H1 (cell line): ENCODE results near the gene DCK. TPM values are rescaled to one million over a fixed set of nuclear protein-coding genes. Genes with fewer than 3 reads are reported as not detected.

ENCODE experiments used
- CTCF ChIA-PET: fragments of 300-600 bp; sonication (Branson Sonifier 250); formaldehyde crosslinking; loops from one replicate; lab custom pipeline; 2021; ENCODE audit not compliant: partially characterized antibody; lab: Charles Lee
- POLR2A ChIA-PET: fragments of 300-600 bp; sonication (Branson Sonifier 250); formaldehyde crosslinking; loops from one replicate; lab custom pipeline; 2021; ENCODE audit warnings: inconsistent platforms; ENCODE audit not compliant: partially characterized antibody; lab: Charles Lee
- DNase-seq, 2 experiments: peaks; one replicate each; pipeline versions ENCODE4 v3.0.0 to v3.0.0-alpha.2; 2010 to 2022; ENCODE audit warnings: low spot score in 2 of 2, low read depth in 1 of 2, mixed read lengths in 1 of 2
- FAIRE-seq: peaks from 2 replicates; lab custom pipeline; 2011; peaks lifted over from hg19 to GRCh38; lab: Jason Lieb, UNC
- H2AFZ ChIP-seq: 2 replicates; pipeline ENCODE4 v1.8.1; 2012; ENCODE audit warnings: low read length, inconsistent platforms
- H2AK5ac ChIP-seq: 2 replicates; pipeline ENCODE4 v1.6.1; 2013; ENCODE audit warnings: low read depth, low read length
- H2BK120ac ChIP-seq: replicated peaks from 2 replicates; pipeline ENCODE3; 2013; ENCODE audit warnings: low read depth, low read length, inconsistent platforms
- H2BK12ac ChIP-seq: 2 replicates; pipeline ENCODE4 v1.6.1; 2013; ENCODE audit warnings: low read depth, low read length
- H2BK15ac ChIP-seq: 2 replicates; pipeline ENCODE4 v1.6.1; 2013; ENCODE audit warnings: low read length
- H2BK20ac ChIP-seq: 2 replicates; pipeline ENCODE4 v1.6.1; 2013; ENCODE audit warnings: low read length
- H2BK5ac ChIP-seq: 2 replicates; pipeline ENCODE4 v1.6.1; 2013; ENCODE audit warnings: low read depth, low read length
- H3K14ac ChIP-seq: 2 replicates; pipeline ENCODE4 v1.6.1; 2013; ENCODE audit warnings: inconsistent platforms; ENCODE audit not compliant: insufficient read length
- H3K18ac ChIP-seq: 2 replicates; pipeline ENCODE4 v1.6.1; 2013; ENCODE audit warnings: low read length; ENCODE audit errors: extremely low read depth
- H3K23ac ChIP-seq: 2 replicates; pipeline ENCODE4 v1.6.1; 2013; ENCODE audit warnings: inconsistent platforms; ENCODE audit not compliant: insufficient read length
- H3K23me2 ChIP-seq: 2 replicates; pipeline ENCODE4 v1.6.1; 2013; ENCODE audit warnings: low read depth, low read length
- H3K27ac ChIP-seq: 2 replicates; pipeline ENCODE4 v1.6.1; 2011; ENCODE audit warnings: low read depth, low read length, inconsistent platforms
- H3K27me3 ChIP-seq, 4 experiments: replicated peaks in 1 of 4; 1 replicate in 1 of 4; 2 replicates in 3 of 4; pipeline versions ENCODE4 v1.6.1 to v1.8.1; 2011 to 2013; ENCODE audit warnings: low read length in 3 of 4, mild to moderate bottlenecking in 3 of 4, inconsistent platforms in 2 of 4, mixed read lengths in 2 of 4, moderate library complexity in 1 of 4; ENCODE audit not compliant: control insufficient read depth in 3 of 4, insufficient read depth in 3 of 4; ENCODE audit errors: extremely low read depth in 1 of 4
- H3K36me3 ChIP-seq, 4 experiments: 2 replicates each; pipeline versions ENCODE4 v1.6.1 to v1.8.1; 2011 to 2013; ENCODE audit warnings: mild to moderate bottlenecking in 4 of 4, low read length in 3 of 4, moderate library complexity in 2 of 4, control low read depth in 1 of 4, inconsistent platforms in 1 of 4; ENCODE audit not compliant: insufficient read depth in 4 of 4, control insufficient read depth in 2 of 4
- H3K4ac ChIP-seq: replicated peaks from 2 replicates; pipeline ENCODE3; 2013; ENCODE audit warnings: low read length, low read depth, mixed read lengths, inconsistent platforms; ENCODE audit not compliant: insufficient read length
- H3K4me1 ChIP-seq, 4 experiments: replicated peaks in 1 of 4; 1 replicate in 1 of 4; 2 replicates in 3 of 4; pipeline versions ENCODE4 v1.6.1 to v1.8.1; 2011 to 2013; ENCODE audit warnings: low read length in 3 of 4, inconsistent platforms in 2 of 4, mixed read lengths in 1 of 4; ENCODE audit not compliant: insufficient read depth in 4 of 4, control insufficient read depth in 3 of 4
- H3K4me2 ChIP-seq, 2 experiments: 2 replicates each; pipeline versions ENCODE4 v1.6.1 to v1.8.1; 2011 to 2013; ENCODE audit warnings: low read depth in 2 of 2, low read length in 2 of 2, control low read depth in 1 of 2, inconsistent platforms in 1 of 2, mild to moderate bottlenecking in 1 of 2; ENCODE audit not compliant: insufficient read depth in 1 of 2
- H3K4me3 ChIP-seq, 4 experiments: fragments of 200-600, 300-600 bp in 1 of 4; sonication (generic), shearing (Covaris generic), sonication (Bioruptor Twin) in 1 of 4; 2 replicates each; pipeline versions ENCODE4 v1.5.1 to v1.8.1; 2011 to 2016; ENCODE audit warnings: low read length in 4 of 4, low read depth in 3 of 4, control low read depth in 2 of 4, inconsistent platforms in 2 of 4, mild to moderate bottlenecking in 2 of 4, mixed read lengths in 1 of 4, moderate library complexity in 1 of 4; ENCODE audit not compliant: insufficient read depth in 2 of 4; ENCODE audit errors: extremely low read depth in 1 of 4
- H3K56ac ChIP-seq: replicated peaks from 2 replicates; pipeline ENCODE3; 2013; ENCODE audit warnings: low read depth, mild to moderate bottlenecking, mixed read lengths, low read length, inconsistent platforms; ENCODE audit not compliant: insufficient read length
- H3K79me1 ChIP-seq: 2 replicates; pipeline ENCODE4 v1.6.1; 2013; ENCODE audit warnings: low read depth, low read length, control low read depth
- H3K79me2 ChIP-seq, 2 experiments: 2 replicates each; pipeline versions ENCODE4 v1.6.1 to v1.8.1; 2012 to 2013; ENCODE audit warnings: low read length in 2 of 2, mild to moderate bottlenecking in 2 of 2, inconsistent platforms in 1 of 2; ENCODE audit not compliant: insufficient read depth in 2 of 2, control insufficient read depth in 1 of 2
- H3K9ac ChIP-seq, 4 experiments: replicated peaks in 1 of 4; 1 replicate in 1 of 4; 2 replicates in 3 of 4; pipeline versions ENCODE4 v1.6.1 to v1.8.1; 2011 to 2013; ENCODE audit warnings: low read depth in 3 of 4, low read length in 3 of 4, control low read depth in 2 of 4, mild to moderate bottlenecking in 2 of 4, moderate library complexity in 2 of 4, inconsistent platforms in 1 of 4; ENCODE audit errors: extremely low read depth in 1 of 4
- H3K9me3 ChIP-seq, 2 experiments: 2 replicates each; pipeline versions ENCODE4 v1.6.1 to v1.8.1; 2012 to 2013; ENCODE audit warnings: mild to moderate bottlenecking in 2 of 2, moderate library complexity in 2 of 2, control low read depth in 1 of 2, inconsistent platforms in 1 of 2, low read depth in 1 of 2, low read length in 1 of 2, mixed read lengths in 1 of 2; ENCODE audit not compliant: insufficient read depth in 2 of 2
- H4K20me1 ChIP-seq, 2 experiments: replicated peaks in 1 of 2; 2 replicates each; pipeline versions ENCODE3 to v1.8.1; 2011 to 2013; ENCODE audit warnings: inconsistent platforms in 2 of 2, low read length in 2 of 2, mild to moderate bottlenecking in 1 of 2; ENCODE audit not compliant: insufficient read depth in 2 of 2, control insufficient read depth in 1 of 2
- H4K5ac ChIP-seq: 2 replicates; pipeline ENCODE4 v1.6.1; 2013; ENCODE audit warnings: low read length, low read depth, mixed read lengths, inconsistent platforms; ENCODE audit not compliant: insufficient read length
- H4K8ac ChIP-seq: 2 replicates; pipeline ENCODE4 v1.8.0; 2013; ENCODE audit warnings: mild to moderate bottlenecking, moderate library complexity, low read length, inconsistent platforms; ENCODE audit not compliant: insufficient read depth; ENCODE audit errors: extremely low read depth
- H4K91ac ChIP-seq: replicated peaks from 2 replicates; pipeline ENCODE3; 2013; ENCODE audit warnings: low read length, mixed read lengths, inconsistent platforms; ENCODE audit not compliant: insufficient read length
- WGBS, 2 experiments: shearing (Covaris generic) in 1 of 2; methylation state at CpG; one replicate each; pipeline versions ENCODE4 v1.1.6 to v1.1.7; 2013 to 2015; ENCODE audit warnings: low lambda C conversion rate in 2 of 2, mixed read lengths in 2 of 2, inconsistent platforms in 1 of 2, low coverage in 1 of 2, missing lambda C conversion rate in 1 of 2; ENCODE audit not compliant: insufficient replicate concordance in 2 of 2, insufficient coverage in 1 of 2, insufficient read length in 1 of 2; ENCODE audit errors: extremely low coverage in 1 of 2, missing lambda C conversion rate in 1 of 2; 5-methylcytosine and 5-hydroxymethylcytosine counted together
- polyA plus RNA-seq, 7 experiments: library from polyadenylated mRNA; depleted of rRNA in 3 of 7; stranded (reverse) in 5 of 7; unstranded in 2 of 7; fragments of >200 nt in 5 of 7; fragments of 200-250 nt in 2 of 7; gene quantifications; 1 replicate in 5 of 7; 2 replicates in 1 of 7; 4 replicates in 1 of 7; pipeline versions ENCODE4 v1.2.1 to v1.2.3, GENCODE V29; 2011 to 2013; ENCODE audit warnings: missing spikeins in 2 of 7, mixed read lengths in 2 of 7
- total RNA-seq: library from RNA; stranded (reverse); fragmentation: NEBNext Ultra II Directional; extraction: Animal tissue kit (Norgen Biotek cat#: 25700); gene quantifications from 2 replicates; pipeline ENCODE4 v1.2.1, GENCODE V29; 2021
- TF ChIP-seq, protein P1 (sequence below): fragments of 300-600 bp; sonication (generic); IDR thresholded peaks from 2 replicates; pipeline ENCODE4 v1.7.1; 2012; ENCODE audit warnings: low read length, moderate library complexity, mild to moderate bottlenecking, inconsistent platforms; ENCODE audit not compliant: insufficient replicate concordance

The DCK gene
- total and polyA plus RNA-seq, 2 of the 8 experiments (the other 6 are each of a cell fraction or from before 2014, with no cell fraction given), result 4.8 to 18.1 TPM

DNA sequence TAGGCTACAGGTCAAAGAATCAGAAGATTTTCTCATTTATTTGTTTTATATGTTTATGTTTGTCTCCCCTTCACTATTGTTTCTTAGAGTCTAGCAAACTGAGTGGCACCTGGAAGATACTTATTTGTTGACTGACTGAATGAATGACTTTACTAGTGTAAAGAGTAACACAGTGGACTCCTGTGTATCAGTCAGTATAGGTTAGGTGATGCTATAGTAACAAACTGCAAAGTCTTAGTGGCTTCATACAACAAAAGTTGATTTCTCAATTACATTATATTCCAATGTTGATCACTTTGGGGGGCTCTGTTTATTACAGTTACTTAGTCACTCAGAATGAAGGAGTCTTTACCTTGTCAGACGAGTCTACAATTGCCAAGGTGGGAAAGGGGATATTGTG, 76.6 kb downstream of the DCK start:
- H2AK5ac ChIP-seq, result no peak overlapping the region
- no peak overlapping the region for H2AFZ ChIP-seq
- H2BK20ac ChIP-seq, result no peak overlapping the region
- H3K27ac ChIP-seq, result no peak overlapping the region
- H4K5ac ChIP-seq, result no peak overlapping the region
- no peaks in the 10 kb centered on the region for H3K79me2 ChIP-seq
- no peak overlapping the region for H2BK120ac ChIP-seq
- no peak overlapping the region for H3K4ac ChIP-seq
- ChIA-PET CTCF (no interaction called here), POLR2A (no interaction called here)
- no peaks in the 10 kb centered on the region for H3K36me3 ChIP-seq
- no peak overlapping the region for H4K8ac ChIP-seq
- no peak overlapping the region for H4K91ac ChIP-seq
- 95% methylated on average over 1 of the region's 1 CpG; no CpG with 5 or more reads in 1 of the 2 experiments for whole genome bisulfite sequencing, 2 experiments
- H3K56ac ChIP-seq, result no peak overlapping the region
- no peak overlapping the region for H2BK15ac ChIP-seq
- no peaks in the 10 kb centered on the region for H4K20me1 ChIP-seq
- H3K27me3 ChIP-seq, result no peaks in the 10 kb centered on the region
- no peak overlapping the region for H3K4me2 ChIP-seq
- FAIRE-seq (no peak), DNase-seq (no peak)
- H2BK12ac ChIP-seq, result no peak overlapping the region
- H3K4me1 ChIP-seq, result no peaks in the 10 kb centered on the region
- no peak overlapping the region for H2BK5ac ChIP-seq
- H3K14ac ChIP-seq, result no peak overlapping the region
- H3K4me3 ChIP-seq, result no peak overlapping the region
- H3K23me2 ChIP-seq, result no peaks in the 10 kb centered on the region
- no peaks in the 10 kb centered on the region for H3K79me1 ChIP-seq
- no peak overlapping the region for H3K23ac ChIP-seq
- H3K9ac ChIP-seq, result no peak overlapping the region
- no peaks in the 10 kb centered on the region for H3K9me3 ChIP-seq
- no peak overlapping the region for H3K18ac ChIP-seq
- TF ChIP-seq, protein P1, sequence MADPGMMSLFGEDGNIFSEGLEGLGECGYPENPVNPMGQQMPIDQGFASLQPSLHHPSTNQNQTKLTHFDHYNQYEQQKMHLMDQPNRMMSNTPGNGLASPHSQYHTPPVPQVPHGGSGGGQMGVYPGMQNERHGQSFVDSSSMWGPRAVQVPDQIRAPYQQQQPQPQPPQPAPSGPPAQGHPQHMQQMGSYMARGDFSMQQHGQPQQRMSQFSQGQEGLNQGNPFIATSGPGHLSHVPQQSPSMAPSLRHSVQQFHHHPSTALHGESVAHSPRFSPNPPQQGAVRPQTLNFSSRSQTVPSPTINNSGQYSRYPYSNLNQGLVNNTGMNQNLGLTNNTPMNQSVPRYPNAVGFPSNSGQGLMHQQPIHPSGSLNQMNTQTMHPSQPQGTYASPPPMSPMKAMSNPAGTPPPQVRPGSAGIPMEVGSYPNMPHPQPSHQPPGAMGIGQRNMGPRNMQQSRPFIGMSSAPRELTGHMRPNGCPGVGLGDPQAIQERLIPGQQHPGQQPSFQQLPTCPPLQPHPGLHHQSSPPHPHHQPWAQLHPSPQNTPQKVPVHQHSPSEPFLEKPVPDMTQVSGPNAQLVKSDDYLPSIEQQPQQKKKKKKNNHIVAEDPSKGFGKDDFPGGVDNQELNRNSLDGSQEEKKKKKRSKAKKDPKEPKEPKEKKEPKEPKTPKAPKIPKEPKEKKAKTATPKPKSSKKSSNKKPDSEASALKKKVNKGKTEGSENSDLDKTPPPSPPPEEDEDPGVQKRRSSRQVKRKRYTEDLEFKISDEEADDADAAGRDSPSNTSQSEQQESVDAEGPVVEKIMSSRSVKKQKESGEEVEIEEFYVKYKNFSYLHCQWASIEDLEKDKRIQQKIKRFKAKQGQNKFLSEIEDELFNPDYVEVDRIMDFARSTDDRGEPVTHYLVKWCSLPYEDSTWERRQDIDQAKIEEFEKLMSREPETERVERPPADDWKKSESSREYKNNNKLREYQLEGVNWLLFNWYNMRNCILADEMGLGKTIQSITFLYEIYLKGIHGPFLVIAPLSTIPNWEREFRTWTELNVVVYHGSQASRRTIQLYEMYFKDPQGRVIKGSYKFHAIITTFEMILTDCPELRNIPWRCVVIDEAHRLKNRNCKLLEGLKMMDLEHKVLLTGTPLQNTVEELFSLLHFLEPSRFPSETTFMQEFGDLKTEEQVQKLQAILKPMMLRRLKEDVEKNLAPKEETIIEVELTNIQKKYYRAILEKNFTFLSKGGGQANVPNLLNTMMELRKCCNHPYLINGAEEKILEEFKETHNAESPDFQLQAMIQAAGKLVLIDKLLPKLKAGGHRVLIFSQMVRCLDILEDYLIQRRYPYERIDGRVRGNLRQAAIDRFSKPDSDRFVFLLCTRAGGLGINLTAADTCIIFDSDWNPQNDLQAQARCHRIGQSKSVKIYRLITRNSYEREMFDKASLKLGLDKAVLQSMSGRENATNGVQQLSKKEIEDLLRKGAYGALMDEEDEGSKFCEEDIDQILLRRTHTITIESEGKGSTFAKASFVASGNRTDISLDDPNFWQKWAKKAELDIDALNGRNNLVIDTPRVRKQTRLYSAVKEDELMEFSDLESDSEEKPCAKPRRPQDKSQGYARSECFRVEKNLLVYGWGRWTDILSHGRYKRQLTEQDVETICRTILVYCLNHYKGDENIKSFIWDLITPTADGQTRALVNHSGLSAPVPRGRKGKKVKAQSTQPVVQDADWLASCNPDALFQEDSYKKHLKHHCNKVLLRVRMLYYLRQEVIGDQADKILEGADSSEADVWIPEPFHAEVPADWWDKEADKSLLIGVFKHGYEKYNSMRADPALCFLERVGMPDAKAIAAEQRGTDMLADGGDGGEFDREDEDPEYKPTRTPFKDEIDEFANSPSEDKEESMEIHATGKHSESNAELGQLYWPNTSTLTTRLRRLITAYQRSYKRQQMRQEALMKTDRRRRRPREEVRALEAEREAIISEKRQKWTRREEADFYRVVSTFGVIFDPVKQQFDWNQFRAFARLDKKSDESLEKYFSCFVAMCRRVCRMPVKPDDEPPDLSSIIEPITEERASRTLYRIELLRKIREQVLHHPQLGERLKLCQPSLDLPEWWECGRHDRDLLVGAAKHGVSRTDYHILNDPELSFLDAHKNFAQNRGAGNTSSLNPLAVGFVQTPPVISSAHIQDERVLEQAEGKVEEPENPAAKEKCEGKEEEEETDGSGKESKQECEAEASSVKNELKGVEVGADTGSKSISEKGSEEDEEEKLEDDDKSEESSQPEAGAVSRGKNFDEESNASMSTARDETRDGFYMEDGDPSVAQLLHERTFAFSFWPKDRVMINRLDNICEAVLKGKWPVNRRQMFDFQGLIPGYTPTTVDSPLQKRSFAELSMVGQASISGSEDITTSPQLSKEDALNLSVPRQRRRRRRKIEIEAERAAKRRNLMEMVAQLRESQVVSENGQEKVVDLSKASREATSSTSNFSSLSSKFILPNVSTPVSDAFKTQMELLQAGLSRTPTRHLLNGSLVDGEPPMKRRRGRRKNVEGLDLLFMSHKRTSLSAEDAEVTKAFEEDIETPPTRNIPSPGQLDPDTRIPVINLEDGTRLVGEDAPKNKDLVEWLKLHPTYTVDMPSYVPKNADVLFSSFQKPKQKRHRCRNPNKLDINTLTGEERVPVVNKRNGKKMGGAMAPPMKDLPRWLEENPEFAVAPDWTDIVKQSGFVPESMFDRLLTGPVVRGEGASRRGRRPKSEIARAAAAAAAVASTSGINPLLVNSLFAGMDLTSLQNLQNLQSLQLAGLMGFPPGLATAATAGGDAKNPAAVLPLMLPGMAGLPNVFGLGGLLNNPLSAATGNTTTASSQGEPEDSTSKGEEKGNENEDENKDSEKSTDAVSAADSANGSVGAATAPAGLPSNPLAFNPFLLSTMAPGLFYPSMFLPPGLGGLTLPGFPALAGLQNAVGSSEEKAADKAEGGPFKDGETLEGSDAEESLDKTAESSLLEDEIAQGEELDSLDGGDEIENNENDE, result no peak
